PFSK-1 (cell line): Measurements from ENCODE around the gene RSAD1.

Experiments
- FOXP2 ChIP-seq: optimal IDR thresholded peaks from 2 replicates; pipeline ENCODE3; 2011; ENCODE audit warnings: borderline replicate concordance, control low read depth, inconsistent platforms; ENCODE audit not compliant: insufficient read depth; ENCODE audit errors: extremely low read length, extremely low read depth
- POLR2AphosphoS5 ChIP-seq: IDR thresholded peaks from 2 replicates; pipeline ENCODE4 v1.6.1; 2012; ENCODE audit warnings: low read depth, mild to moderate bottlenecking, control low read depth, low read length, moderate library complexity

DNA sequence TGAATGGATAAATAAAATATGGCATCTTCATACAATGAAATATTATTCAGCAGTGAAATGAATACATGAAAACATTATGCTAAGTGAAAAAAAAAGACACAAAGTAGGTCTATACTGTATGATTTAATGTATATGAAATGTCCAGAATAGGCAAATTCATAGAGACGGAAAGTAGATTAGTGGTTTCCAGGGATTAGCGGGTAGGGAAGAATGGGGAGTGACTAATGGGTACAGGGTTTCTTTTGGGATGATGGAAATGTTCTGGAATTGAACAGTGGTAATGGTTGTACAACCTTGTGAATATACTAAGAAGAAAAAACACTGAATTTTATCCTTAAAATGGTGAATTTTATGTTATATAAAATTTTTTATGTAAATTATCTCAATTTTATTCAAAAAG lies 21.1 kb downstream of the RSAD1 start:
- TF ChIP-seq FOXP2 (no peak), POLR2AphosphoS5 (no peak)
